ENCODE results near the gene ANO8.
"Not testable (repeated sequence)": the region's sequence is repeated elsewhere in the genome, so short reads cannot be mapped to it uniquely, and the experiment has no call there.

ANO8 gene

GRCh38 chr19:17334414-17335409, at the start of gene ANO8:
TSS of gene ANO8 (minus strand) at chr19:17334855. CDS start at chr19:17334670, 185 bp downstream.
- DNase-seq, result peak; percentile 96

- DNase-seq, result no peak
Measured at GRCh38 chr19:17380426-17381138, 45.9 kb upstream of the ANO8 start.

DNA sequence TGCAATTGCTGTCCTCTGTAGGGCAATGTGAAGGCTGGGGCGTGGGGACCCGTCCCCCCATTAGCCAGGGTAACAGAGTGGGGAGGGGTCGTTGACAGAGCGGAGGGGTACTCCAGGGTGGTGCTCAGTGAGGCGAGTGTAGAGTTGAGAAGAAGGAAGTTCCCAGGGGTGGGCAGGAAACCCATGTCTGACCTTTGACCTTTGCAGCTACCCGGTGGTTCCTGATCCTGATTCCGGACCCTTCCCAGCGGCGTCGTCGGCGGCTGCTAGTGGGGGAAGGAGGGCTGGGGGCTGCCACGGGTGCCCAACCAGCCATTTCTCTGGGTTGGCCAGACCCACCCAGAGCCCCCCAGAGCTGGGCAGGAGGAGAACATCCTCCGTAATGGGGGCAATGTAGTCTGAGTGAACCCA, 44.6 kb upstream of the ANO8 start:
- no peak for DNase-seq

GRCh38 chr19:17378271-17378670, 43.6 kb upstream of the ANO8 start:
- no peak for DNase-seq

- DNase-seq, result no peak
Measured at GRCh38 chr19:17376935-17377600, 42.4 kb upstream of the ANO8 start, which contains the start of gene PLVAP. TSS of gene PLVAP (minus strand) at chr19:17377342. CDS start at chr19:17377288, 54 bp downstream.

DNA sequence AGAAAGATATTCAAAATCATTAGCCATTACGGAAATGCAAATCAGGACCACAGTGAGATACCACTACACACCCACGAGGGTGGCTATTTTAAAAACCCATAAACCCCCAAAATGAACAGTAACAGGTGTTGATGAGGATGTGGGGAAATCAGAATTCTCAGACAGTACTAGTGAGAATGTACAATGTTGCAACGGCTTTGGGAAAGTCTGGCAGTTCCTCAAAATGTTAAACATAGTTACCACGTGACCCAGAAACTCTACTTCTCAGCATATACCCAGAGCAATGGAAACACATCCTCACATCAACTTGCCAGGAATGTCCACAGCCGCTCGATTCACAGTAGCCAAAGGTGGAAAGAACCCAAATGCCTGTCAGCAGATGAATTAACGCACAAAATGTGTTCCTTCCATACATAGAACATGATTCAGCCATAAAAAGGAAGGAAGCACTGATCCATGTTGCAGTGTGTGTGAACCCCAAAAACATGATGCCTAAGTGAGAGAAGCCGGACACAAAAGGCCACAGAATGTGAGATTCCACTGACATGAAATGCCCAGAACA, 35.5 kb upstream of the ANO8 start:
- no peak for DNase-seq

DNA sequence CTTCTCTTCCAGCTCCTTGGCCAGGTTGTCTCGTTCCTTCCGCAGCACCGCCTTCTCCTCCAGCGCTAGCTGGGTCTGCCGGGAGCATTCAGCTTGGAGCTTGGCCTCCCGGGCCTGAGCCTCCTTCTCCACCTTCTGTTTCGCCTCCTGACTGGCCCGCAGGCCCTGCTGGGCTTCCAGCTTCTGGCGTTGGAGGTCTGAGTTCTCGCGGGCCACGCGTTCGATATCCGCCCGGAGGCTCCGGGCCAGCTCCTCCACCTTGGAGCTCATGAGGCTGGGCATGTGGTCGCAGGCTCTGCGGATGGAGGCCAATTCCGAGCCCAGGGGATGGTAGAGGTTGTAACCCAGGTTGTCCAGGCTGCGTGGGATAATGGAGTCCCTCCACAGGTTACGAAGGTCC, 30.7 kb upstream of the ANO8 start:
- no peak for DNase-seq

DNA sequence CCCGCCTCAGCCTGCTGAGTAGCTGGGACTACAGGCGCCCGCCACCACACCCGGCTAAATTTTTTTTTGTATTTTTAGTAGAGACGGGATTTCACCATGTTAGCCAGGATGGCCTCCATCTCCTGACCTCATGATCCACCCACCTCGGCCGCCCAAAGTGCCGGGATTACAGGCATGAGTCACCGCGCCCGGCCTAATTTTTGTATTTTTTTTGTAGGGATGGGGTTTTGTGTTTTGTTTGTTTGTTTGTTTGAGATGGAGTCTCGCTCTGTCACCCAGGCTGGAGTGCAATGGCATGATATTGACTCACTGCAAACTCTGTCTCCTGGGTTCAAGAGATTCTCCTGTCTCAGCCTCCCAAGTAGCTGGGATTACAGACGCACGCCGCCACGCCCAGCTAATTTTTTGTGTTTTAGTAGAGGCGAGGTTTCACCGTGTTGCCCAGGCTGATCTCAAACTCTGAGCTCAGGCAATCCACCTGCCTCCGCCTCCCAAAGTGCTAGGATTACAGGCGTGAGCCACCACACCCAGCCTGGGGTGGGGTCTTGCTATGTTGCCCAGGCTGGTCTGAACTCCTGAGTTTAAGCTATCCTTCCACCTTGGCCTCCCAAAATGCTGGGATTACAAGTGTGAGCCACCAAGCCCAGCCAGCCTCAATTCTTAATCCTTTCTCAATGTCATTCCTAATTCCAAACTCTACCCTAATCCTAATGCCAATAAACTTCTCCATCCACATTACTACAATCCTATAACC, 29.4 kb upstream of the ANO8 start:
- not testable (repeated sequence) for DNase-seq

GRCh38 chr19:17359905-17360800, 25.5 kb upstream of the ANO8 start:
- no peak for DNase-seq

DNA sequence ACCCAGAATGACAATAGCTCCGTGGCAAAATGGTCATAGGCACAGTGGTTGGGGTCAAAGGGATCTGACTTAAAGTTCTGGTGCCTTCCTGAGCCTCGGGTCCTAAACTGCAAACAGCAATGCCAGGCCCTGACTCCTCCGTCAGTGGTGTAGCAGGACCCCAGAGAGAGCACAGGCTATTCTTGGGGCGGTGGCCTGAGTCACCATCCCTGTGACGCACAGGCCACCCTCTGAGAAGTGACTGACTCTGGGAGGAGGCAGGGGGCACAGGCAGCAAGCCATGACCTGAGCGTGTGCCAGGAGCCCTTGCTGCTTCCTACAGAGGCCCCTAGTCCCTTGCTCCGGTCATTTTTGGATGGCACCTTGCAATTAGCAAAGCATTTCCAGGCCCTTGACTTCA, 23.7 kb upstream of the ANO8 start:
- no peak for DNase-seq

DNA sequence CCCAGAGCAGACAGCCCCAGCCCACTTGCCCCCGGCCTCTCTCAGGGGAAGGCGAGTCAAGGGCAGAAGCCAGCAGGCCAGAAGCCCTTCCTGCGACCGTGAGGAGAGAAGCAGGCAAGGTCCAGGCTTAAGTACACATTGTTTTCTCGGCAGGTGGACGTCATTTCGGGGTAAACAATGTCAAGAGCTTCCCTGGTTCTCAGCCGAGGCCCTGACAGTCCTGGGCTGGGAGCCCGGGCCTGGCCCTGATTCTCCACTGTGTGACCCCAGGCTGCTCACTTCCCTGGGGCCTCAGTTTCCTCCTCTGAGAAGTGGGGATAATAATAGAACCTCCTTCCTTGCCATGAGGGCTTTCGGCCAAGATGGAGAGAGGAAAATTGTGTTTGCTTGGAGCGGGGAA, 23.1 kb upstream of the ANO8 start:
- DNase-seq, result no peak

DNA sequence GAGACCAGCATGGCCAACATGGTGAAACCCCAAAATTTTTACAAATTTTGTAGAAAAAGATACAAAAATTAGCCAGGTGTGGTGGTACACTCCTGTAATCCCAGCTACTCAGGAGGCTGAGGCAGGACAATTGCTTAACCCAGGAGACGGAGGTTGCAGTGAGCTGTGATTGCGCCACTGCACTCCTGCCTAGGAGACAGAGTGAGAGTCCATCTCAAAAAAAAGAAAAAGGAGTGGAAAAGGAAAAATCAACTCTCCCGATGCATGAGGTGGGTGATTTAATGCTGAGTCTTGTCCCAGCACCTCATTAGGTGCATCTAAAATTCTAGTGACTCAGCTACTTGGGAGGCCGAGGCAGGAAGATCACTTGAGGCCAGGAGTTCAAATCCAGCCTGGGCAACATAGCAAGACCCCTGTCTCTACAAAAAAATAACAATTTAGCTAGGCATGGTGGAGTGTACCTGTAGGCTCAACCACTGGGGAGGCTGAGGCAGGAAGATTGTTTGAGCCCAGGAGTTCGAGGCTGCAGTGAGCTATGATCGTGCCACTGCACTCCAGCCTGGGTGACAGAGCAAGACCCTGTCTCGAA, 22.5 kb upstream of the ANO8 start:
- no peak for DNase-seq

- no peak for DNase-seq
Measured at GRCh38 chr19:17353386-17353785, 18.7 kb upstream of the ANO8 start.

- no peak for DNase-seq
Measured at GRCh38 chr19:17352608-17353280, 18.1 kb upstream of the ANO8 start.

GRCh38 chr19:17351815-17352435, 17.3 kb upstream of the ANO8 start:
- no peak for DNase-seq

DNA sequence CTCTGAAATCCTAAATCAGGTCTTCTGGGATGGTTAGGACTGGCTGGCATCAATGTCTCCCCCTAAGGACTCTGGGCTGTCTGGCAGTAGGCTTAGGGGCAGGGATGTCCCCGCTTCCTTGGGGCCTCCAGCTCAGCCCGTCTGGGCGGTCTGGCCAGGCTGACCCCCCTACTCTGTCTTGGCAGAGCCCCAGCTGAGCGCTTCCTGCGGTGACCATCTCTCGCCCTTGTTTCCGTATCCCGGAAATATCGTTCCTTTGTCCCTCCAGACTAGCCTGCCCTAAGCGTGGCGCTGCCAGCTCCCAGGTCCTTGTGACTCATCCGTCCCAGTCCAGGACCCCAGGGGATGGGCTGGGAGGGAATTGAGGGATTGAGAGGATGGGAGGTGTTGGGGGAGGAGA, 14.0 kb upstream of the ANO8 start:
- DNase-seq, result no peak

DNA sequence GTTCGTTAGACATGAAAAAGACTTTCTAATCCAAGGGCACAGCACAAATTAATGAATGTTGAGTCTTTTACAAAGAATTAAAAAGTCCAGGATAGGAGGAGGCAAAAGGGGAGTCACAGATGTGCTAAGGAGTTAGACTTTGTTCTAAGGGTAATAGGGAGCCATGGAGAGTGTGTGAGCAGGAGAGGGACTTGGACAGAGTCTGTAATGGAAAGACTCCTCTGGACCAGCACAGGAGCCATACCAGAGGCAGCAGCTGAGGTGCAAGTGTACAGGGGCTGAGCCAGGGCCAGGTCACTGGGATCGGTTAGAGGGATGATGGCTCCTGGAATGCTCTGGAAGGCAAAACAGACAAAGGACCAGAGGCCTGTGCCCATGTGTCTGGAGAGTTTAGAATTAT, 13.2 kb upstream of the ANO8 start:
- DNase-seq, result no peak

- no peak for DNase-seq
Measured at GRCh38 chr19:17347361-17347760, 12.7 kb upstream of the ANO8 start.

GRCh38 chr19:17346109-17346671, 11.5 kb upstream of the ANO8 start:
- DNase-seq, result peak; percentile 76
